Neural crest cell (in vitro differentiated cells): Measurements from ENCODE around the gene MLF2. TPM values are rescaled to one million over a fixed set of nuclear protein-coding genes. Genes with fewer than 3 reads are reported as not detected.
A peak's percentile ranks its signal among the peaks of the same experiment; 100 is the strongest.
"Not testable (repeated sequence)": the region's sequence is repeated elsewhere in the genome, so short reads cannot be mapped to it uniquely, and the experiment has no call there.

ENCODE experiments used
- DNase-seq: peaks from one replicate; pipeline ENCODE4 v3.0.0; 2021; ENCODE audit warnings: low read depth, mixed read lengths, low spot score
- H3K27ac Mint-ChIP-seq: one replicate; pipeline ENCODE4 v1.8.0; 2021; ENCODE audit warnings: mild to moderate bottlenecking, mixed read lengths; ENCODE audit not compliant: unreplicated experiment
- H3K27me3 Mint-ChIP-seq: 2 replicates; pipeline ENCODE4 v1.8.0; 2021; ENCODE audit warnings: low read depth, mild to moderate bottlenecking, mixed read lengths
- H3K36me3 Mint-ChIP-seq: 2 replicates; pipeline ENCODE4 v1.8.0; 2021; ENCODE audit warnings: low read depth, mild to moderate bottlenecking, mixed read lengths
- H3K4me1 Mint-ChIP-seq: 2 replicates; pipeline ENCODE4 v1.8.0; 2021; ENCODE audit warnings: mixed read lengths
- H3K4me3 Mint-ChIP-seq: one replicate; pipeline ENCODE4 v1.8.0; 2021; ENCODE audit warnings: mild to moderate bottlenecking, mixed read lengths
- H3K9me3 Mint-ChIP-seq: 2 replicates; pipeline ENCODE4 v1.8.0; 2021; ENCODE audit warnings: mixed read lengths
- CTCF ChIP-seq: fragments of 200-600 bp; sonication (generic); conservative IDR thresholded peaks from 2 replicates; pipeline ENCODE4 v1.5.0; 2021; ENCODE audit warnings: antibody characterized with exemption, mild to moderate bottlenecking
- total RNA-seq: library from RNA; stranded (reverse); gene quantifications from 2 replicates; pipeline ENCODE4 v1.2.1, GENCODE V29; 2021

Gene MLF2
- total RNA-seq, 1 donor from 2014 or later: 217 TPM

- Mint-ChIP-seq H3K36me3 (peaks cover 4% of the 10 kb centered on the region), H3K4me3 (no peak overlapping the region), H3K4me1 (peaks cover 10% of the 10 kb centered on the region), H3K9me3 (no peaks in the 10 kb centered on the region), H3K27ac (no peak overlapping the region), H3K27me3 (no peaks in the 10 kb centered on the region)
- TF ChIP-seq CTCF: no peak
- no peak for DNase-seq
Observed at GRCh38 chr12:6742834-6743233, 10.1 kb downstream of the MLF2 start.

- not testable (repeated sequence) for H3K4me3 Mint-ChIP-seq, H3K36me3 Mint-ChIP-seq, DNase-seq, H3K9me3 Mint-ChIP-seq, H3K27me3 Mint-ChIP-seq, H3K27ac Mint-ChIP-seq, H3K4me1 Mint-ChIP-seq
Observed at GRCh38 chr12:6742080-6742479, 10.9 kb downstream of the MLF2 start.

GRCh38 chr12:6736754-6737153 lies 16.2 kb downstream of the MLF2 start:
- TF ChIP-seq CTCF: no peak
- no peaks in the 10 kb centered on the region for H3K27me3 Mint-ChIP-seq
- H3K4me1 Mint-ChIP-seq: peaks cover 6% of the 10 kb centered on the region
- H3K27ac Mint-ChIP-seq: no peak overlapping the region
- no peak overlapping the region for H3K4me3 Mint-ChIP-seq
- H3K9me3 Mint-ChIP-seq: no peaks in the 10 kb centered on the region
- DNase-seq: no peak
- H3K36me3 Mint-ChIP-seq: no peaks in the 10 kb centered on the region

- H3K9me3 Mint-ChIP-seq: no peaks in the 10 kb centered on the region
- H3K27me3 Mint-ChIP-seq: no peaks in the 10 kb centered on the region
- TF ChIP-seq CTCF: peak; percentile 89
- H3K27ac Mint-ChIP-seq: no peak overlapping the region
- peaks cover 2% of the 10 kb centered on the region for H3K36me3 Mint-ChIP-seq
- peak; percentile 42 for DNase-seq
- H3K4me3 Mint-ChIP-seq: no peak overlapping the region
- peaks cover 6% of the 10 kb centered on the region for H3K4me1 Mint-ChIP-seq
Observed at GRCh38 chr12:6735448-6736191, 17.3 kb downstream of the MLF2 start.

GRCh38 chr12:6734506-6735387 lies 18.2 kb downstream of the MLF2 start:
- TF ChIP-seq CTCF: no peak
- Mint-ChIP-seq H3K4me1 (peaks cover 6% of the 10 kb centered on the region), H3K27ac (no peak overlapping the region), H3K4me3 (no peak overlapping the region), H3K36me3 (peaks cover 5% of the 10 kb centered on the region), H3K27me3 (no peaks in the 10 kb centered on the region), H3K9me3 (no peaks in the 10 kb centered on the region)
- DNase-seq: no peak

- no peaks in the 10 kb centered on the region for H3K27me3 Mint-ChIP-seq
- no peak overlapping the region for H3K27ac Mint-ChIP-seq
- no peak for TF ChIP-seq CTCF
- H3K4me1 Mint-ChIP-seq: peaks cover 4% of the 10 kb centered on the region
- no peaks in the 10 kb centered on the region for H3K9me3 Mint-ChIP-seq
- H3K36me3 Mint-ChIP-seq: peaks cover 8% of the 10 kb centered on the region
- no peak overlapping the region for H3K4me3 Mint-ChIP-seq
- no peak for DNase-seq
Observed at GRCh38 chr12:6730169-6730568, 22.8 kb downstream of the MLF2 start.
